ENCODE results near the gene SEC16B. TPM values are rescaled to one million over a fixed set of nuclear protein-coding genes. Genes with fewer than 3 reads are reported as not detected.

The SEC16B gene
- polyA plus RNA-seq, 1 experiment: 1.5 TPM

DNA sequence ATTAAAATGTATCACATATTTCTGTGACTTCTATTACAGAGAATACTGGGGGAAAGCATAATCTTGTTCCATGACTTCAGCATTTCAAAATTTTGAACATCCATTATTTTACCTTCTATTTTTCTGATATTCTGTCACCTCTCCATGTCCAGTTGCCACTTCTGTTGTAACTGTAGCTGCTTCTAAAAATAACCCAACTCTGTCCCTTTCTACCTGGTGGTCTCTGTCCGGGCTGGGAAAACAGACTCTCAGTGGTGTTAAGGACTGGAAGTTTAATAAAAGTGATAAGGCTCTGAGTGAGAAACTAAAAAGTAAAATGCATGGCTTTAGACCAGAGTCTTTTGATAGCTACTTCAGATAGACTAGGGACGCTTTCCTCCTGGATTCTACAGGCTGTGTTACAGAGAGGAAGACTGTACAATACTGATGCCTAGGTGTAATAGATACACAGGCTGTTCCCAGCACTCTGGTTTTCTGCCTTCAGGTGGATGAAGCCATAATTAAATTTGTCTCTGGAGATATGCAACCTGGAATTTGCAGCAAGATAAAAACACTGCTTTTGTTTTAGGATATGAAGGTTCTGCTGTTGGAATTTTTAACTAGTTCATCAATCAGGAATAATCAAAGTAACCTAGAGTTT lies 42.1 kb upstream of the SEC16B start:
- ChIA-PET POLR2A (no interaction called here), CTCF (interaction anchor here (1.1 kb wide), 1 partner anchor 20 kb away, joined by 3 read pairs; no protein-coding TSS in a partner anchor)
- TF ChIP-seq, protein P1, sequence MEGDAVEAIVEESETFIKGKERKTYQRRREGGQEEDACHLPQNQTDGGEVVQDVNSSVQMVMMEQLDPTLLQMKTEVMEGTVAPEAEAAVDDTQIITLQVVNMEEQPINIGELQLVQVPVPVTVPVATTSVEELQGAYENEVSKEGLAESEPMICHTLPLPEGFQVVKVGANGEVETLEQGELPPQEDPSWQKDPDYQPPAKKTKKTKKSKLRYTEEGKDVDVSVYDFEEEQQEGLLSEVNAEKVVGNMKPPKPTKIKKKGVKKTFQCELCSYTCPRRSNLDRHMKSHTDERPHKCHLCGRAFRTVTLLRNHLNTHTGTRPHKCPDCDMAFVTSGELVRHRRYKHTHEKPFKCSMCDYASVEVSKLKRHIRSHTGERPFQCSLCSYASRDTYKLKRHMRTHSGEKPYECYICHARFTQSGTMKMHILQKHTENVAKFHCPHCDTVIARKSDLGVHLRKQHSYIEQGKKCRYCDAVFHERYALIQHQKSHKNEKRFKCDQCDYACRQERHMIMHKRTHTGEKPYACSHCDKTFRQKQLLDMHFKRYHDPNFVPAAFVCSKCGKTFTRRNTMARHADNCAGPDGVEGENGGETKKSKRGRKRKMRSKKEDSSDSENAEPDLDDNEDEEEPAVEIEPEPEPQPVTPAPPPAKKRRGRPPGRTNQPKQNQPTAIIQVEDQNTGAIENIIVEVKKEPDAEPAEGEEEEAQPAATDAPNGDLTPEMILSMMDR (IDR thresholded peaks at IDR 0.05; ENCODE audit: insufficient read depth, low read depth, low read length): no peak
- DNase-seq (ENCODE audit: low read depth): no peak
- Histone ChIP-seq H3K4me3 (ENCODE audit: low read depth, low read length) (no peak overlapping the region), H3K27me3 (ENCODE audit: control insufficient read depth, insufficient read depth, low read length) (no peaks in the 10 kb centered on the region), H3K36me3 (ENCODE audit: control insufficient read depth, insufficient read depth, low read length) (no peaks in the 10 kb centered on the region)

DNA sequence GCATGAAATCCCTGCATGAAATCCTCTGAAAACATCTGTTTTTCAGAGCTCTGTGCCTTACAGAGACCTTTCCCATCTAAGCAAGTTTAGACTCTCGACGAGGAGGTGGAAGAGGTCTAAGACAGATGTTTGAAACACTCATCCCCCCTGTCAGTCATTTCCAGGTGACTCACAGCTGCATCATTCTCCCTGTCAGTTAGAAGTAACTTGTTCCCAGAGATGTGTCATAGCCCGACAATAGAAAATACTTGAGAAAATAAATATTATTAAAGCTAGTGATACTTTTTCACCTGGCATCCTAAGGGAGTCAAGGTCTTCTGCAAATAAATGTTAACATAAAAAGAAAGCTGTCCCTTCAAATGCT lies 41.6 kb upstream of the SEC16B start:
- H3K36me3 ChIP-seq (ENCODE audit: control insufficient read depth, insufficient read depth, low read length): no peaks in the 10 kb centered on the region
- no peak for DNase-seq (ENCODE audit: low read depth)
- no peak overlapping the region for H3K4me3 ChIP-seq (ENCODE audit: low read depth, low read length)
- ChIA-PET CTCF (interaction anchor here (1.1 kb wide), 1 partner anchor 20 kb away, joined by 3 read pairs; no protein-coding TSS in a partner anchor), POLR2A (no interaction called here)
- TF ChIP-seq, protein P1 (IDR thresholded peaks at IDR 0.05; ENCODE audit: insufficient read depth, low read depth, low read length): no peak
- no peaks in the 10 kb centered on the region for H3K27me3 ChIP-seq (ENCODE audit: control insufficient read depth, insufficient read depth, low read length)

DNA sequence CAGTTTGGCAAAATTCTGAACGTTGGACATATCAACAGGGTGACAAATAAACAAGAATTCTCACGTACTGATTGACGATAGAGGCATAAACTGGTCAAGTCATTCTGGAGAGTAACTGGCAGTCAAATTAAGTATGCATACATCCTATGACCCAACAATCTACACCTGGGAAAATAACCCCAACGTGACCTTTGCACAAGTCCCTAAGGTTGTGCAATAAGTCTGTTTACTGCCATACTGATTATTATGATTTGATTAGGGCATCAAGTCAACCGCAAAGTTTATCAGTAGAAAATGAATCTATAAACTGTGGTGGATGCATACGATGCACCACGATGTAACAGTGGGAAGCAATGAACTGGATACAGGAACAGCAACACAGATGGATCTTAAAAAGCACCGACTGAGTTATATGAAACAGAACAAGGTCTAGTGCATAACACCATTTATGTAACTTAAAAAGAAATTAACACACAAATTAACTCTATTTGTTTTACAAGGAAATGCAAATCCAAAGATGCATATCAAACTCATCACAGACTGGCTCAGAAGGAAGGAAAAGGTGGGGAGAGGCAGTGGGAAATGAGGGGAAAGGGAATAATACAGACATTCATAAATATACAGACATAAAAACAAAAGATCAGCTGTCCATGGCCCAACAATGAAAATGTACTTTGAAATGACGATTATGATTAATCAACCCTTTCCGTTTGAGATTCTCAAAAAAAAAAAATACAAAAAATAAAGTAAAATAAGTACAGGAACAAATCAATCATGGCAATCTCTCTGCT lies 41.0 kb upstream of the SEC16B start:
- TF ChIP-seq, protein P1 (IDR thresholded peaks at IDR 0.05; ENCODE audit: insufficient read depth, low read depth, low read length): no peak
- ChIA-PET POLR2A (no interaction called here), CTCF (interaction anchor here (1.1 kb wide), 1 partner anchor 21 kb away, joined by 3 read pairs; no protein-coding TSS in a partner anchor)
- no peaks in the 10 kb centered on the region for H3K36me3 ChIP-seq (ENCODE audit: control insufficient read depth, insufficient read depth, low read length)
- H3K4me3 ChIP-seq (ENCODE audit: low read depth, low read length): no peak overlapping the region
- H3K27me3 ChIP-seq (ENCODE audit: control insufficient read depth, insufficient read depth, low read length): no peaks in the 10 kb centered on the region
- DNase-seq (ENCODE audit: low read depth): no peak

DNA sequence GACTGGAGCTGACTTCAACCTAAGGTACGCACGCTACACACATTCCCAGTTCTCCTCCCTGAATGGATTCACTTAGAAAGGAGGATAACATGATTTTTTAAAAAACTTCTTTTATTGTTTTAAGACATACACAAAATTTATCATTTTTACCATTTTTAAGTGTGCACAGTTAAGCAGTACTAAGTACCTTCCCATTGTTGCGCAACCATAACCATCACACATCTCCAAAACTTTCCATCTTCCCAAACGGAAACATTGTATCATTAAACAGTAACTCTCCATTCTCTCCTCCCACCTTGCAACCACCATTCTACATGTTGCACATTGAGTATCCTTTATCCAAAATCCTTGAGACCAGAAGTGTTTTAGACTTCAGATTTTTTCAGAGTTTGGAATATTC lies 36.2 kb upstream of the SEC16B start:
- Histone ChIP-seq H3K27me3 (ENCODE audit: control insufficient read depth, insufficient read depth, low read length) (peaks cover 2% of the 10 kb centered on the region), H3K4me3 (ENCODE audit: low read depth, low read length) (no peak overlapping the region), H3K36me3 (ENCODE audit: control insufficient read depth, insufficient read depth, low read length) (no peaks in the 10 kb centered on the region)
- TF ChIP-seq, protein P1 (IDR thresholded peaks at IDR 0.05; ENCODE audit: insufficient read depth, low read depth, low read length): no peak
- CTCF ChIA-PET: no interaction called here
- POLR2A ChIA-PET: no interaction called here
- DNase-seq (ENCODE audit: low read depth): no peak

DNA sequence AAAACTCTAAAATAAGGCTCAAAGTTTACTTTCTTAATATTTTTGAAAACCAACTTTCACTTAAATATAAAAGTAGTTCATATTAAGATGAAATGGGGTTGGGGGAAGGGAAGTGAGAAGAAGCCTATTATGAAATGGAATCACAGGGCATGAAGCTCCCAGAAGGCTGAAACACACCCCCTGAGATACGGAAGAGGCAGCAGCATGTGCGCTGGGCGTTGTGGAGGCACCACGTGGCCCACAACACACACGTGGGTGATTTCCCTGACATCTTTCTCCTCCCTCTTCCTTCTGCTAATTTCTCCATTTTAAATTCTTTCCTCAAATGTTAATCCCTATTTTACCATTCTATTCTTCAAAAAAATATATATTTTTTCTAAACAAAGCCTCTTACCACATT lies 35.6 kb upstream of the SEC16B start:
- no peak for DNase-seq (ENCODE audit: low read depth)
- POLR2A ChIA-PET: no interaction called here
- no peaks in the 10 kb centered on the region for H3K36me3 ChIP-seq (ENCODE audit: control insufficient read depth, insufficient read depth, low read length)
- peaks cover 2% of the 10 kb centered on the region for H3K27me3 ChIP-seq (ENCODE audit: control insufficient read depth, insufficient read depth, low read length)
- TF ChIP-seq, protein P1 (IDR thresholded peaks at IDR 0.05; ENCODE audit: insufficient read depth, low read depth, low read length): no peak
- H3K4me3 ChIP-seq (ENCODE audit: low read depth, low read length): no peak overlapping the region
- CTCF ChIA-PET: interaction anchor here (0.5 kb wide), 1 partner anchor 823 kb away, joined by 4 read pairs; no protein-coding TSS in a partner anchor

Measured in BJ (cell line).